GM18858 (cell line): ENCODE data around the gene PHOX2A.
"Not testable (repeated sequence)": the region's sequence is repeated elsewhere in the genome, so short reads cannot be mapped to it uniquely, and the experiment has no call there.

ENCODE experiments used
- ATAC-seq: cut with Tn5 transposase; IDR thresholded peaks from one replicate; pipeline ENCODE4 v1.9.1; 2021; ENCODE audit not compliant: unreplicated experiment

The PHOX2A gene

DNA sequence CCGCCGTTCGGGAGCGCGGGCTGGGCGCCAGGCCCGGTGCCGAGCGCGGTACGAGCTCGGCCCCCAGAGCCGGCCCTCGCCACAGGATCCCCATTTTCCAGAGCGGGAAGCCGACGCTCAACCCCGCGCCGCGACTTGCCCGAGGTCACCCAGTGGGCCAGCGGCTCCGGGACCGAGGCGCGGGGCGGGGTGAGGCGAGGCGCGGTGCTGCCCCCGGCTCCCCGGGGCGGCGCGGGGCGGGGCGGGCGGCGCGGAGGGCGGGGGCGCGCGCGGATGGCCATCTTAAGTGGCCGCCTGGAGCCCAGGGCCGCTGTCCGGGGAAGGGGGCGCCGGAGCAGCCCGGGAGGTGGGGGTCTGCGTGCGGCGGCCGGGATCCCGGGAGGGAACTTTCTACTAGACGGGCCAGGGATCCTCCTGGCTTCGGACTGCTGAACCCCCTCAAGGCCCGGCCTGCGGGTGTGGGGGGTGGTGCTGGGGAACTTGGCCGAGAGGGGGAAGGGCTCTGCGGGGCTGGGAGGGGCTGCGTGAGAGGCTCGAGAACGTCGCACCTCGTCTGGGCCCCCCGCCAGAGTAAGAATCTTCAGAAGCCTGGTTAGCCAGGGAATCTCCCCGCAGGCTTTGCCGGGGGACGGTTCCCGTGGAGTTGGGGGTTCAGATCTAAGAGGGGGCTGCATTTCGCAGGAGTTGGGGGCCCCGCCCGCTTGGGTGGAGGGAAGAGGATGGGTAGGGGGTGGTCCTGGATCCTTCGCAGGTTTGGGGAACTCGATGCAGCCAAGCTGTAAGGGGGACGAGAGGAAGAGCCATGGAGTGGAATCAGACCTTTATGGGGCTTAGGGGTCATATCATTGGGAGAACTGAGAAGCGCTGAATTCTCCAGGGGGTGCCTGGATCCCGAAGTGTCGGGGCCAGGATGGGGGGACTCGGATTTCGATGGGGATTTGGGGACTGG is 20.1 kb downstream of the PHOX2A start:
- peak; percentile 20 for ATAC-seq

DNA sequence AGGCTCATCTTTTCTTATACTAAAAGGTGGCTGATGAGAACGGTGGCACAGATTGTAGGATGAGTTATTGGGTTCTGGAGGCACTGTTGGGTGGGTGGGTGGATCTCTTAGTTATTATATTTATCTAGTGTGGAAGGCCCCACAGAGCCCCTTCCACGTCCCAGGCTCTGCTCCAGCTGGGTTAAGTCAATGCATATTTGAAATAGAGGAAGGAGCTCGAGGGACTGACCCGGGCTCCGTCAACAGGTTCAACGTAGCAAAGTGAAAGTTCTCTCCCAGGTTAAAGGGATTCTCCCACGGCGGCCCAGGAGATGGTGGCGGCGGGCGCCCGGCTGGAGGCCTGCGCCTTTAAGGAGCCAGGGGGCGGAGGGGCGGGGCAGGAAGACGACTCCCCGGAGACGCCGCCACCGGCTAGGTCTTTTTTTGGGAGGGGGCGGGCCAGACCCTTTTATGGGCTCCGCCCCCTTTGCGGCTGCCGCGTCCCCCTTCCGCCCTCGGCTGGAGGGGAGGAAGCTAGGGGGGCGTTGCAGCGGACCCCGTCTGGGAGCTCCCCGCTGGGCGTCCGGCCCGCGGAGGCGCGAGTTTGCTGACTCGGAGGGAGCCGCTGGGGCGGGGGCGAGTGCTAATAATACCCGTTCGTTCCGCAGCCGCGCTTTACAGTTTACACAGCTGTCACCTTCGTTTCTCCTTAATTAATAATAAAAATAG is 20.9 kb downstream of the PHOX2A start:
- ATAC-seq = peak; percentile 62

DNA sequence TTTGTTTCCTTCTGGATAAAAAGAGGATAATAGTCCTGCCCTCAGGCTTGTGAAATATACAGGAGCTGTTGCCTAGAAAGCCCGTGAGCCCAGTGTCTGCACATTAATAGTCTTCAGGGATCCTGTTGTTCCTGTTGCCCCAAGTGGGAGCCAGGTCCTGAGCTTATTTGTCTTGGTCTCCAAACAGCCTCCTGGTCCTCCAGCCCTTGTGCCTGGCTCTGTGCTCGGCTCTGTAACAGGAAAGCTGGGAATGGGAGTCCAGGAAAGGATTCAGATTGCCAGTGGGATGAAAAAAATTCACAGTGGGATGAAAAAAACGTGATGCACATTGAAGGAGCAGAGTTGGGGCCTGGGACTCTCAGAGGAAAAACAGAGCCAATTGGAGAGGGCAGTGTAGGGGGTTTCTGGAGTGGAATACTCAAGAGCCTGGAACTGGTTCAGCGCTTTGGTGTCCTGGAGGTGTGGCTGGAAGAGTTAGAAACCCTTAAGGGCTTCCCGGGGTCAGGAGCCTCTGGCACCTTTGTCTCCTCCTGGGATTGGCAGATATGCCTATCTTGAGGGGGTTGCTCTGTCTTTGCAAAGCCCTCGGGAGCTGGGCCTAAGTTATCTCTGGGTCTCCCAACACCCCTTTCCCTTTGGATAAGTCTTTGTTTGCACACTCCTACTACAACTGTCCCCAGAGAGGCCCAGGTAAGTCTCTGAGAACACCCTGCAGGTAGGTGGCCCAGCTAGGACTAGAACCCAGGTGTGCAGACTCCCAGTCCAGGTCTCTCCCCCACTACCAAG is 21.7 kb downstream of the PHOX2A start:
- no peak for ATAC-seq

DNA sequence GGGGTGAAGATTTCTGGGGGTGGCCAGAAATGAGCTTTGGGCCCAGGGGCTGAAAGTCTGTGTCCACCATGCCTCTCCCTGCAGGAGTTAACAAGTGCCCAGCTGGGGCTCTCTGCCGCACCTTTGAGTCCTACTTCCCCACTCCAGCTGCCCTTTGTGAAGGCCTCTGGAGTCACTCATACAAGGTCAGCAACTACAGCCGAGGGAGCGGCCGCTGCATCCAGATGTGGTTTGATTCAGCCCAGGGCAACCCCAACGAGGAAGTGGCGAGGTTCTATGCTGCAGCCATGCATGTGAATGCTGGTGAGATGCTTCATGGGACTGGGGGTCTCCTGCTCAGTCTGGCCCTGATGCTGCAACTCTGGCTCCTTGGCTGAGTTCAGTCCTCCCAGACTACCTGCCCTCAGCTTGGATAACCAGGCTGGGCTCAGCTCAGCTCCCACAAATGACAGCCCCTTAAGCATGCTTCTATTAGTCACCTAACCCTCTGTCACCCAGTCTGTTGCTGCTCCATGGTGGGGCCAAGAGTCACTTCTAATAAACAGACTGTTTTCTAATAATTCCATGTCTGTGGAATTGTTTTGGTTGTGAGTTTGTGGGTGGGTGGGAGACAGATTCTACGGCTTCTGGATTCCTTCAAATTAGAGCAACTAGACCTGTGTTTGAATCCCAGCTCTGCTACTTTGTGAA is 22.4 kb downstream of the PHOX2A start:
- ATAC-seq = no peak

DNA sequence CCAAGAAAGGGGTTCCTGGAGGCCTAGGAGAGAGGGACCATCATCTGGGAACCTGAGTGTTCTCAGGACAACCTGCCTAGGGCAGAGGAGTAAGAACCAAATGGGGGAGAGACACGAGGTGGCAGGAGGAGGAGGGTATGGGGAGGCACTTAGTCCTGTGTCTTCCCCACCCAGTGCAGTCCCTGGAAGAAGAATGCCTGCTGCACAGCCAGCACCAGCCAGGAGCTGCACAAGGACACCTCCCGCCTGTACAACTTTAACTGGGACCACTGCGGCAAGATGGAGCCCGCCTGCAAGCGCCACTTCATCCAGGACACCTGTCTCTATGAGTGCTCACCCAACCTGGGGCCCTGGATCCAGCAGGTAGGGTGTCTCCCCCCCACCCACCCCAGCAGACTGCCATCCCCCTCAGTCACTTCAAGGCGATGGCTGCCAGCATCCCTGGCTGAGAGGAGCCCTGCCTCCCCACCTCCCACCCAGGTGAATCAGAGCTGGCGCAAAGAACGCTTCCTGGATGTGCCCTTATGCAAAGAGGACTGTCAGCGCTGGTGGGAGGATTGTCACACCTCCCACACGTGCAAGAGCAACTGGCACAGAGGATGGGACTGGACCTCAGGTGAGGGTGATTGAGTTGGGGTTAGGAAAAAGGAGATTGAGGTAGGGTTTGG is 23.1 kb downstream of the PHOX2A start:
- no peak for ATAC-seq

DNA sequence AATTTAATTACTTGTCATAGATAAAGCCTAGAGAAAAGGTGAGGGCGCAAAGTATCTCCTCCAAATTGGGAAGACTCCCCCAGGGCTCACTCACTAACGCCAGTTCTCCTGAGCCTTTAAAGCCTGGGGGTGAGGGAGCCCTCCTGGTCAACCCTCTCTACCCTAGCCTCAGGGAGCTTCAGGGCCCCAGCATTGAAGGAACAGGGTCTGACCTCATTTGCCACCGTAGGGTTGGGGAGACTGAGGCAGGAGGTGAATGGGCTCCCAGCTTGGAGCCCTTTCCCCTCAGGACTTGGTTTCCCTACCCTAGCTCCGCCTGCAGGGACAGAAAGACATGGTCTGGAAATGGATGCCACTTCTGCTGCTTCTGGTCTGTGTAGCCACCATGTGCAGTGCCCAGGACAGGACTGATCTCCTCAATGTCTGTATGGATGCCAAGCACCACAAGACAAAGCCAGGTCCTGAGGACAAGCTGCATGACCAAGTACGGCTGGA is 25.7 kb downstream of the PHOX2A start:
- ATAC-seq = no peak

DNA sequence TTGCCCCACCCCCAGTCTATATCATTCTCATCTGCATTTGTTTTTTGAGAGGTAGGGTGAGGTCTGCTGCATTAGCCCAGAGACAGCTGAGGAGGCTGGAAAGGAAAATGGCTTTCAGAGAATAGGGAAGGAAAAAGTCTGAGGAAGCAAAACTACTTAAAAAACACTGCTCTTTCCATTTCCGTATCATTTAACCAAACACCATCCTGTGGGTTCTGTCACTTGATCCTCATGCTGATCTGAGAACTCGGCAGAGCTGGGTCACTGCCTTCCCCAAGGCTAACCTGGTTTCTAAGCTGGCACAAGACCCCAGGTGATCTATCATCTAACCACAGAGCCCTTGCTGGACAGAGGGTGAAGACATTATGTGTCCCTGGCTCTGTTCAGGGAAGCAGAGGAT is 26.1 kb downstream of the PHOX2A start:
- no peak for ATAC-seq

DNA sequence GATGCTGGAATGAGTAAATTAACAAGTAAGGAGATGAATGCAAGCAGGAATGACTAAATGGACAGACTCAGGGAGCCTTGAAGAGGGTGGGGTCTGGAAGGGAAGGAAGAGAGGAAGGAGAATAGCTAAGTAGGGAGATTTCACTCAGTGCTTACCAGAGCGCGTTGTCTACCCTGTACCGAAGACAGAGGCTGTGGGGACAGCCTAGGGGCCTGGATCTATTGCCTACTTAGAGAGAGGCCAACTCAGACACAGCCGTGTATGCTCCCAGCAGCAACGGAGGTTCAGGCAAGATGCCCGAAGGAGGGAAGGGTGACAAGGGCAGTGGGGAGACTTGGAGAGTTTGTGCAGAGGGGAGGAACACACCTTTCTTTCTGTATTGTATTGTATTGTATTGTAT is 27.3 kb downstream of the PHOX2A start, which contains the start of gene FOLR2:
Gene FOLR2 (plus strand): TSS at position 157 of the 400 bp plus-strand sequence. CDS start 1,791 bp downstream, outside the sequence.
- ATAC-seq = no peak

DNA sequence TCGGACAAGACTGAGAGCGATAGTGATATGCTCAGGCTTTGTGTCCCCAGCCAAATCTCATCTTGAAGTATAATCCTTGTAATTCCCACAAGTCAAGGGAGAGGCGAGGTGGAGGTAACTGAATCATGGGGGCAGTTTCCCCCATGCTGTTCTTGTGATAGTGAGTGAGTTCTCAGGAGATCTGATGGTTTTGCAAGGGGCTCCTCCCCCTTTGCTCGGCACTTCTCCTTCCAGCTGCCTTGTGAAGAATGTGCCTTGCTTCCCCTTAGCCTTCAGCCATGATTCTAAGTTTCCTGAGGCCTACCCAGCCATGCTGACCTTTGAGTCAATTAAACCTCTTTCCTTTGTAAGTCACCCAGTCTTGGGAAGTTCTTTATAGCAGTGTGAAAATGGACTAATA is 34.9 kb downstream of the PHOX2A start:
- ATAC-seq = no peak

DNA sequence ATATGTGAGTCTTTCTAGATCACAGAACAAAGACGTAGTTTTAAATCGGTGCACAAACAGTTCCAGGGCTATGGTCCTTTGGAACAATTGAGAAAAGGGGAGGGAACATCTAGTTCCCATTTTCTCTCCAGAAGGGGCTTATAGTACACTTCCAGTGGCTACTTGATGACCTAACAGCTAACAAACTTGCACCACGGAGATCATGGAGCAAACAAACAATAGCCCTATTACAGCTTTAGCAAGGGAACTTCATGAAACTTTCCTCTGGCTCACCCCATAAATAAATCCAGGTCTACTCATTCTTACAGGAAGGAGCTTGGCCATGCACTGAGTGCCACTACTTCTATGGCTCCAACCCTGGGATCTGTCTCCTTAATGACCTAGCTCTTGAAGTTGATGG is 35.7 kb downstream of the PHOX2A start:
- ATAC-seq = no peak

DNA sequence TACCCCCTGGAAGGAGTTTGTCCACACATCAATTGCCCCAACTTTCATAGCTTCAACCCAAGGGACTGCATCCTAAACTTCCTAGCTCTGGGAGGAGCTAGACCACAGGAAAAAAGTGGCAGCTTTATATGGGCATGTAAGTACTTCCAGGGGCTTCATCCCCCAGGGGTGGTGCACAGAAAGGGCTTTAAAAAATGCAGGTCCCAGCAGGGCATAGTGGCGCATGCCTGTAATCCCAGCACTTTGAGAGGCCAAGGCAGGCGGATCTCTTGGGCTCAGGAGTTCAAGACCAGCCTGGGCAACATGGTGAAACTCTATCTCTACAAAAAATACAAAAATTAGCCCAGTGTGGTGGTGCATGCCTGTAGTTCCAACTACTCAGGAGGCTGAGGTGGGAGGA is 37.2 kb downstream of the PHOX2A start:
- ATAC-seq = not testable (repeated sequence)

DNA sequence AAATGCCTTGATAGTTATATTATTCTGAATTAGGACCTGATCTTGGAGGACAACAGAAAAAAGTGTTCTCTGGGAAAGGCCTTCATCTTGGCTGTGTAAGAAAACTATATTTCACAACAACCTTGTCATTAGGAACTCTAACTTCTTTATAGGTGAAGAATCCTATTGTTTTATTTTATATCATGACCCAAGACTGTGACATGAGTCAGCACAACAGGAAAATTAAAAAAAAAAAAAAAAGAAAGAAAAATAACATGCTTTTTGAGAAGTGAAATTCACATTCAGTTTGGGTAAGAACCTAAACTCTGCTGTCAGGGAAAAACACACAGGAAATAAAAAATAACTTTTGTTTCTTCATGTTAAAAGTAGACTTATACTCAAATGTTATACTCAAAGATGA is 39.1 kb downstream of the PHOX2A start:
- no peak for ATAC-seq

DNA sequence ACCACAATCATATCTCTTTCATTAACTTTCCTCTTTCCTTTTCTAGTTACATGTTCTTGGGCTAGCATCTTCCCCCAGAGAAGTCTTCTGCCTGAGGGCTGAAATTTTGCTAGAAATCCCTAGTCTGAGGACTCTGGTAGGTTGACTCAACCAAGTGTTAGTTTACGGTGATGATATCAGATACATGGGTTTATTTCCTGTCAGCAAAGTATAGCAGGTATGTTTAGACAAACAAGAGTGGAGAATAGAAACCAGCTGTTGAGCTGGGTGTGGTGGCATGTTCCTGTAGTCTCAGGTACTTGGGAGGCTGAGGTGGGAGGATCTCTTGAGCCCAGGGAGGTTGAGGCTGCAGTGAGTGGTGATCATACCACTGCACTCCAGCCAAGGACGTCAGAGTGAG is 40.8 kb downstream of the PHOX2A start:
- no peak for ATAC-seq

DNA sequence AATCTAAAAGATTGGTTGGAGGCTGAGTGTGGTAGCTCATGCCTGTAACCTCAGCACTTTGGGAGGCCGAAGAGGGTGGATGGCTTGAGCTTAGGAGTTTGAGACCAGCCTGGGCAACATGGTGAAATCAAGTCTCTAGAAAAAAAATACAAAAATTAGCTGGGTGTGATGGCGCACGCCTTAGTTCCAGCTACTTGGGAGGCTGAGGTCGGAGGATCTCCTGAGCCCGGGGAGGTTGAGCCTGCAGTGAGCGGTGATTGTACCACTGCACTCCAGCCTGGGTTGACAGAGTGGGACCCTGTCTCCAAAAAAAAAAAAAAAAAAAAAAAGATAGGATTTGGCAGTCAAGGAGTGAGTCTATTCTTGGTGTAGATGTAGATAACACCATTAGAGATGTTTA is 41.4 kb downstream of the PHOX2A start:
- ATAC-seq = no peak

DNA sequence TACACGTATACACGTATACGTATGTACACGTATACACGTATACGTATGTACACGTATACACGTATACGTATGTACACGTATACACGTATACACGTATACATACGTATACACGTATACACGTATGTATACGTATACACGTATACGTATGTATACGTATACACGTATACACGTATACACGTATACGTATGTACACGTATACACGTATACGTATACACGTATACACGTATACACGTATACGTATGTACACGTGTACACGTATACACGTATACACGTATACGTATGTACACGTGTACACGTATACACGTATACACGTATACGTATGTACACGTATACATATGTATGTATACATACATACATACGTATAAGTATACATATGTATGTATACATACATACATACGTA is 42.5 kb downstream of the PHOX2A start:
- ATAC-seq = not testable (repeated sequence)

DNA sequence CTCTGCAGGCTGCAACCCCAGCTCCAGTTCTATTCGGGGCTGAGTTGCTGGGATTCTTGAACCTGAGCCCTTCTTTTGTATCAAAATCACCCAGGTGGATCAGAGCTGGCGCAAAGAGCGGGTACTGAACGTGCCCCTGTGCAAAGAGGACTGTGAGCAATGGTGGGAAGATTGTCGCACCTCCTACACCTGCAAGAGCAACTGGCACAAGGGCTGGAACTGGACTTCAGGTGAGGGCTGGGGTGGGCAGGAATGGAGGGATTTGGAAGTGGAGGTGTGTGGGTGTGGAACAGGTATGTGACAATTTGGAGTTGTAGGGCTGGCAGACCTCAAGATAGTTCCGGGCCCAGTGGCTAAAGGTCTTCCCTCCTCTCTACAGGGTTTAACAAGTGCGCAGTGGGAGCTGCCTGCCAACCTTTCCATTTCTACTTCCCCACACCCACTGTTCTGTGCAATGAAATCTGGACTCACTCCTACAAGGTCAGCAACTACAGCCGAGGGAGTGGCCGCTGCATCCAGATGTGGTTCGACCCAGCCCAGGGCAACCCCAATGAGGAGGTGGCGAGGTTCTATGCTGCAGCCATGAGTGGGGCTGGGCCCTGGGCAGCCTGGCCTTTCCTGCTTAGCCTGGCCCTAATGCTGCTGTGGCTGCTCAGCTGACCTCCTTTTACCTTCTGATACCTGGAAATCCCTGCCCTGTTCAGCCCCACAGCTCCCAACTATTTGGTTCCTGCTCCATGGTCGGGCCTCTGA is 48.3 kb downstream of the PHOX2A start:
- ATAC-seq = no peak

DNA sequence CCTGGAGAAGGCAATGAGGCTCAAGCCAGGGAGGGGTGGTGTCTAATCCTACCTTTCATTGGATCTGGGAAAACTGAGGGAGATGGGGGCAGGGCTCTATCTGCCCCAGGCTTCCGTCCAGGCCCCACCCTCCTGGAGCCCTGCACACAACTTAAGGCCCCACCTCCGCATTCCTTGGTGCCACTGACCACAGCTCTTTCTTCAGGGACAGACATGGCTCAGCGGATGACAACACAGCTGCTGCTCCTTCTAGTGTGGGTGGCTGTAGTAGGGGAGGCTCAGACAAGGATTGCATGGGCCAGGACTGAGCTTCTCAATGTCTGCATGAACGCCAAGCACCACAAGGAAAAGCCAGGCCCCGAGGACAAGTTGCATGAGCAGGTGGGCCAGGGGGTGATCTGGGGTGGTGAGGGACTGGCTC is 52.0 kb downstream of the PHOX2A start, which contains the start of gene FOLR1:
Gene FOLR1 (plus strand): TSS at position 180 of the 421 bp plus-strand sequence. CDS start 34 bp downstream, at position 214.
- no peak for ATAC-seq

DNA sequence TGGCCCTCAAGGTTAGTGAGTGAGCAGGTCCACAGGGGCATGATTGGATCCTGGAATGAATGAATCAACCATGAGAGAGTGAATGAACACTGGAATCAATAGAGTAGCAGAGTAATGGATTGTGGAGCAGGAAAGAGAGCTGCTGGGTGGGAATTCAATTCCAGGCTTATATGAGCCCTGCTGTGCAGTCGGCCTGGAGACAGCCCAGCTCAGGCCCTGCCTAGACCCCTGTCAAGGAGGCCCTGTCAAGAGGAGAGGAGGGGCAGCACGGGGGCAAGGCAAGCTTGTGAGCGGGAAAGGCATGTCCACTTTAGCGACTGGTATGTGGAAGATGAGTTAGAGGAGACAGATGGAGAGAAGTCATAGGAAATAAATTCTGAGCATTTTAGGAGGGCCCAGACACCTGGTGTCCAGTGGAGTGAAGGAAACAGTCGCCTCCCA is 53.3 kb downstream of the PHOX2A start:
- ATAC-seq = no peak
